GM21529 (cell line): Measurements from ENCODE around the gene PRKCQ.
"Not testable (repeated sequence)": the region's sequence is repeated elsewhere in the genome, so short reads cannot be mapped to it uniquely, and the experiment has no call there.

Experiments
- ATAC-seq: cut with Tn5 transposase; IDR thresholded peaks from one replicate; pipeline ENCODE4 v1.9.1; 2021; ENCODE audit not compliant: unreplicated experiment

The PRKCQ gene

GRCh38 chr10:6461961-6462360 lies 118.1 kb downstream of the PRKCQ start:
- no peak for ATAC-seq

GRCh38 chr10:6460861-6461409 lies 119.1 kb downstream of the PRKCQ start:
- ATAC-seq, result no peak

- ATAC-seq, result no peak
Measured at GRCh38 chr10:6458814-6459213, 121.3 kb downstream of the PRKCQ start.

GRCh38 chr10:6457376-6457775 lies 122.7 kb downstream of the PRKCQ start:
- no peak for ATAC-seq

GRCh38 chr10:6456067-6456466 lies 124.0 kb downstream of the PRKCQ start:
- ATAC-seq, result no peak

GRCh38 chr10:6455592-6455991 lies 124.5 kb downstream of the PRKCQ start:
- ATAC-seq, result no peak

- ATAC-seq, result no peak
Measured at GRCh38 chr10:6446711-6447110, 133.4 kb downstream of the PRKCQ start.

- ATAC-seq, result no peak
Measured at GRCh38 chr10:6445671-6446316, 134.3 kb downstream of the PRKCQ start.

- ATAC-seq, result not testable (repeated sequence)
Measured at GRCh38 chr10:6439875-6440274, 140.2 kb downstream of the PRKCQ start.

- no peak for ATAC-seq
Measured at GRCh38 chr10:6431861-6432260, 148.2 kb downstream of the PRKCQ start.

- ATAC-seq, result no peak
Measured at GRCh38 chr10:6431186-6431585, 148.9 kb downstream of the PRKCQ start.

GRCh38 chr10:6430423-6430980 lies 149.6 kb downstream of the PRKCQ start:
- no peak for ATAC-seq

- no peak for ATAC-seq
Measured at GRCh38 chr10:6427357-6427959, 152.6 kb downstream of the PRKCQ start.

- no peak for ATAC-seq
Measured at GRCh38 chr10:6426317-6426716, 153.8 kb downstream of the PRKCQ start.

- no peak for ATAC-seq
Measured at GRCh38 chr10:6423413-6424170, 156.5 kb downstream of the PRKCQ start.

GRCh38 chr10:6423004-6423403 lies 157.1 kb downstream of the PRKCQ start:
- no peak for ATAC-seq

GRCh38 chr10:6418613-6419216 lies 161.4 kb downstream of the PRKCQ start:
- no peak for ATAC-seq

- no peak for ATAC-seq
Measured at GRCh38 chr10:6418167-6418566, 161.9 kb downstream of the PRKCQ start.

GRCh38 chr10:6416892-6417512 lies 163.1 kb downstream of the PRKCQ start:
- no peak for ATAC-seq

- no peak for ATAC-seq
Measured at GRCh38 chr10:6411436-6411835, 168.6 kb downstream of the PRKCQ start.

- no peak for ATAC-seq
Measured at GRCh38 chr10:6410830-6411229, 169.2 kb downstream of the PRKCQ start.
